ENCODE measurements around the gene SLC30A7. TPM values are rescaled to one million over a fixed set of nuclear protein-coding genes. Genes with fewer than 3 reads are reported as not detected.
"Not testable (repeated sequence)": the region's sequence is repeated elsewhere in the genome, so short reads cannot be mapped to it uniquely, and the experiment has no call there.

Gene SLC30A7
- total RNA-seq, 2 donors from 2014 or later = 21.7 to 26.2 TPM

- no peak for TF ChIP-seq CTCF (conservative IDR thresholded peaks at IDR 0.05)
- H3K4me1 ChIP-seq (ENCODE audit: control insufficient read depth, insufficient read depth, low read length) = no peaks in the 10 kb centered on the region
- H3K27ac Mint-ChIP-seq = no peak overlapping the region
- H3K4me1 Mint-ChIP-seq = no peaks in the 10 kb centered on the region
- no peaks in the 10 kb centered on the region for H3K27me3 ChIP-seq (ENCODE audit: control insufficient read depth, insufficient read depth, low read length, poor library complexity, severe bottlenecking)
- no peak overlapping the region for H3K27ac ChIP-seq (ENCODE audit: low read depth, low read length)
- WGBS, 2 experiments (ENCODE audit: insufficient coverage in 1 of 2, insufficient read length in 1 of 2) = 94 to 100% methylated on average over 1 of the region's 1 CpG
- DNase-seq = no peak
- no peak overlapping the region for H3K4me3 Mint-ChIP-seq
- H3K9me3 Mint-ChIP-seq = peaks cover 15% of the 10 kb centered on the region
- H3K36me3 Mint-ChIP-seq (ENCODE audit: low read depth) = peaks cover 71% of the 10 kb centered on the region
- no peaks in the 10 kb centered on the region for H3K9me3 ChIP-seq (ENCODE audit: control insufficient read depth, low read length)
- no peak overlapping the region for H3K4me3 ChIP-seq (ENCODE audit: low read length)
- H3K9ac ChIP-seq (ENCODE audit: extremely low read depth, low read length, poor library complexity, severe bottlenecking) = no peak overlapping the region
- H3K27me3 Mint-ChIP-seq (ENCODE audit: insufficient read depth) = no peaks in the 10 kb centered on the region
- peaks cover 37% of the 10 kb centered on the region for H3K36me3 ChIP-seq (ENCODE audit: control insufficient read depth, insufficient read depth, low read length)
Measured at GRCh38 chr1:100943533-100943932, 47.6 kb downstream of the SLC30A7 start.

DNA sequence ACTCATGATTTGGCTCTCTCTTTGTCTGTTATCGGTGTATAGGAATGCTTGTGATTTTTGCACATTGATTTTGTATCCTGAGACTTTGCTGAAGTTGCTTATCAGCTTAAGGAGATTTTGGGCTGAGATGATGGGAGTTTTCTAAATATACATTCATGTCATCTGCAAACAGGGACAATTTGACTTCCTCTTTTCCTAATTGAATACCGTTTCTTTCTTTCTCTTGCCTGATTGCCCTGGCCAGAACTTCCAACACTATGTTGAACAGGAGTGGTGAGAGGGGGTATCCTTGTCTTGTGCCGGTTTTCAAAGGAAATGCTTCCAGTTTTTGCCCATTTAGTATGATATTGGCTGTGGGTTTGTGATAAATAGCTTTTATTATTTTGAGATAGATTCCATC lies 50.2 kb downstream of the SLC30A7 start:
- not testable (repeated sequence) for H3K4me3 ChIP-seq (ENCODE audit: low read length); H3K27me3 ChIP-seq (ENCODE audit: control insufficient read depth, insufficient read depth, low read length, poor library complexity, severe bottlenecking); H3K4me1 ChIP-seq (ENCODE audit: control insufficient read depth, insufficient read depth, low read length); H3K27ac ChIP-seq (ENCODE audit: low read depth, low read length); DNase-seq; H3K27me3 Mint-ChIP-seq (ENCODE audit: insufficient read depth); H3K9me3 ChIP-seq (ENCODE audit: control insufficient read depth, low read length); H3K4me3 Mint-ChIP-seq; H3K27ac Mint-ChIP-seq; H3K9ac ChIP-seq (ENCODE audit: extremely low read depth, low read length, poor library complexity, severe bottlenecking)
- Mint-ChIP-seq H3K4me1 (peaks cover 18% of the 10 kb centered on the region), H3K36me3 (ENCODE audit: low read depth) (peaks cover 63% of the 10 kb centered on the region), H3K9me3 (peaks cover 21% of the 10 kb centered on the region)
- WGBS, 2 experiments (ENCODE audit: insufficient coverage in 1 of 2, insufficient read length in 1 of 2) = 100% methylated on average over 1 of the region's 3 CpGs
- peaks cover 19% of the 10 kb centered on the region for H3K36me3 ChIP-seq (ENCODE audit: control insufficient read depth, insufficient read depth, low read length)

DNA sequence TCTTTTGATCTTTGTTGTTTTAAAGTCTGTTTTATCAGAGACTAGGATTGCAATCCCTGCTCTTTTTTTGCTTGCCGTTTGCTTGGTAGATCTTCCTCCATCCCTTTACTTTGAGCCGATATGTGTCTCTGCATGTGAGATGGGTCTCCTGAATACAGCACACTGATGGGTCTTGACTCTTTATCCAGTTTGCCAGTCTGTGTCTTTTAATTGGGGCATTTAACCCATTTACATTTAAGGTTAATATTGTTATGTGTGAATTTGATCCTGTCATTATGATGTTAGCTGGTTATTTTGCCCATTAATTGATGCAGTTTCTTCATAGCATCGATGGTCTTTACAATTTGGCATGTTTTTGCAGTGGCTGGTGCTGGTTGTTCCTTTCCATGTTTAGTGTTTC lies 51.9 kb downstream of the SLC30A7 start:
- not testable (repeated sequence) for H3K27me3 Mint-ChIP-seq (ENCODE audit: insufficient read depth); H3K9me3 ChIP-seq (ENCODE audit: control insufficient read depth, low read length); H3K4me3 ChIP-seq (ENCODE audit: low read length); H3K27ac Mint-ChIP-seq; H3K4me3 Mint-ChIP-seq; DNase-seq; H3K4me1 ChIP-seq (ENCODE audit: control insufficient read depth, insufficient read depth, low read length); H3K27ac ChIP-seq (ENCODE audit: low read depth, low read length); H3K9ac ChIP-seq (ENCODE audit: extremely low read depth, low read length, poor library complexity, severe bottlenecking); H3K27me3 ChIP-seq (ENCODE audit: control insufficient read depth, insufficient read depth, low read length, poor library complexity, severe bottlenecking)
- H3K4me1 Mint-ChIP-seq = peaks cover 21% of the 10 kb centered on the region
- WGBS, 2 experiments (ENCODE audit: insufficient coverage in 1 of 2, insufficient read length in 1 of 2) = 100% methylated on average over 3 of the region's 3 CpGs; no CpG with 5 or more reads in 1 of the 2 experiments
- peaks cover 12% of the 10 kb centered on the region for H3K36me3 ChIP-seq (ENCODE audit: control insufficient read depth, insufficient read depth, low read length)
- H3K36me3 Mint-ChIP-seq (ENCODE audit: low read depth) = peaks cover 63% of the 10 kb centered on the region
- H3K9me3 Mint-ChIP-seq = peaks cover 21% of the 10 kb centered on the region

DNA sequence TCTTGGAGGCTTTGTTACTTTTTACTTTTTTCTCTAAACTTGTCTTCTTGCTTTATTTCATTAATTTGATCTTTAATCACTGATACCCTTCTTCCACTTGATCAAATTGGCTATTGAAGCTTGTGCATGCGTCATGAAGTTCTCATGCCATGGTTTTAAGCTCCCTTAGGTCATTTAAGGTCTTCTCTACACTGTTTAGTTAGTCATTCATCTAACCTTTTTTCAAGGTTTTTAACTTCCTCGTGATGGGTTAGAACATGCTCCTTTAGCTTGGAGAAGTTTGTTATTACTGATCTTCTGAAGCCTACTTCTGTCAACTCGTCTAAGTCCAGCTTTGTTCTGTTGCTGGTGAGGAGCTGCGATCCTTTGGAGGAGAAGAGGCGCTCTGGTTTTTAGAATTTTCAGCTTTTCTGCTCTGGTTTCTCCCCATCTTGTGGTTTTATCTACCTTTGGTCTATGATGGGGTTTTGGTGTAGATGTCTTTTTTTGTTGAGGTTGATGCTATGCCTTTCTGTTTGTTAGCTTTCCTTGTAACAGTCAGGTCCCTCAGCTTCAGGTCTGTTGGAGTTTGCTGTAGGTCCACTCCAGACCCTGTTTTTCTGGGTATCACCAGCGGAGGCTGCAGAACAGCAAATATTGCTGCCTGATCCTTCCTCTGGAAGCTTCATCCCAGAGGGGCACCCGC lies 53.0 kb downstream of the SLC30A7 start:
- H3K9me3 ChIP-seq (ENCODE audit: control insufficient read depth, low read length); H3K4me3 ChIP-seq (ENCODE audit: low read length); H3K9ac ChIP-seq (ENCODE audit: extremely low read depth, low read length, poor library complexity, severe bottlenecking); H3K4me3 Mint-ChIP-seq; H3K4me1 ChIP-seq (ENCODE audit: control insufficient read depth, insufficient read depth, low read length); H3K27me3 ChIP-seq (ENCODE audit: control insufficient read depth, insufficient read depth, low read length, poor library complexity, severe bottlenecking); H3K27ac Mint-ChIP-seq; DNase-seq; H3K27ac ChIP-seq (ENCODE audit: low read depth, low read length); H3K27me3 Mint-ChIP-seq (ENCODE audit: insufficient read depth): not testable (repeated sequence)
- Mint-ChIP-seq H3K4me1 (peaks cover 29% of the 10 kb centered on the region), H3K36me3 (ENCODE audit: low read depth) (peaks cover 60% of the 10 kb centered on the region), H3K9me3 (peaks cover 21% of the 10 kb centered on the region)
- 96 to 100% methylated on average over 3 to 7 of the region's 7 CpGs for WGBS, 2 experiments (ENCODE audit: insufficient coverage in 1 of 2, insufficient read length in 1 of 2)
- peaks cover 16% of the 10 kb centered on the region for H3K36me3 ChIP-seq (ENCODE audit: control insufficient read depth, insufficient read depth, low read length)

- not testable (repeated sequence) for H3K4me1 ChIP-seq (ENCODE audit: control insufficient read depth, insufficient read depth, low read length); H3K9me3 ChIP-seq (ENCODE audit: control insufficient read depth, low read length); H3K27me3 Mint-ChIP-seq (ENCODE audit: insufficient read depth); H3K9ac ChIP-seq (ENCODE audit: extremely low read depth, low read length, poor library complexity, severe bottlenecking); H3K27ac ChIP-seq (ENCODE audit: low read depth, low read length); H3K27me3 ChIP-seq (ENCODE audit: control insufficient read depth, insufficient read depth, low read length, poor library complexity, severe bottlenecking)
- Histone ChIP-seq H3K36me3 (ENCODE audit: control insufficient read depth, insufficient read depth, low read length) (peaks cover 16% of the 10 kb centered on the region), H3K4me3 (ENCODE audit: low read length) (peak overlapping the region; percentile 38)
- Mint-ChIP-seq H3K4me3 (peak overlapping the region; percentile 15), H3K36me3 (ENCODE audit: low read depth) (peaks cover 59% of the 10 kb centered on the region), H3K27ac (peak overlapping the region; percentile 64), H3K4me1 (peaks cover 31% of the 10 kb centered on the region), H3K9me3 (peaks cover 21% of the 10 kb centered on the region)
- peak; percentile 90 for DNase-seq
- 20 to 57% methylated on average over 1 to 9 of the region's 9 CpGs for WGBS, 2 experiments (ENCODE audit: insufficient coverage in 1 of 2, insufficient read length in 1 of 2)
Measured at GRCh38 chr1:100949515-100950158, 53.7 kb downstream of the SLC30A7 start.

Measured in endodermal cell (in vitro differentiated cells).